GM12878 (cell line): Measurements from ENCODE around the gene PCID2. TPM values are rescaled to one million over a fixed set of nuclear protein-coding genes. Genes with fewer than 3 reads are reported as not detected.

Experiments used
- BHLHE40 ChIP-seq, 2 experiments: fragments of 450-650 bp in 1 of 2; IDR thresholded peaks; 2 replicates each; pipeline ENCODE4 v1.6.1; 2011 to 2017; ENCODE audit warnings: low read depth in 2 of 2, borderline replicate concordance in 1 of 2, improper control_type of control experiment in 1 of 2, low read length in 1 of 2, mild to moderate bottlenecking in 1 of 2
- CBX3 ChIP-seq: fragments of 200-600 bp; sonication (generic); IDR thresholded peaks from 2 replicates; pipeline ENCODE4 v1.6.1; 2016; ENCODE audit warnings: low read depth, borderline replicate concordance
- CBX5 ChIP-seq: sonication (generic); IDR thresholded peaks from 2 replicates; pipeline ENCODE4 v1.6.1; 2016; ENCODE audit warnings: low read depth, moderate library complexity, mild to moderate bottlenecking, inconsistent platforms
- EP300 ChIP-seq, 2 experiments: fragments of 150-350 bp in 1 of 2; IDR thresholded peaks; 2 replicates each; pipeline ENCODE4 v1.6.1; 2011 to 2012; ENCODE audit warnings: low read depth in 2 of 2, low read length in 2 of 2, borderline replicate concordance in 1 of 2, improper control_type of control experiment in 1 of 2, inconsistent platforms in 1 of 2; ENCODE audit not compliant: control insufficient read depth in 1 of 2
- EZH2 ChIP-seq: IDR thresholded peaks from 2 replicates; pipeline ENCODE4 v1.6.1; 2012; ENCODE audit warnings: low read depth, mild to moderate bottlenecking, control low read depth, inconsistent platforms, low read length, borderline replicate concordance; ENCODE audit not compliant: control insufficient read depth
- FOXK2 ChIP-seq: fragments of 450-650 bp; IDR thresholded peaks from 2 replicates; pipeline ENCODE4 v1.6.1; 2017; ENCODE audit warnings: mild to moderate bottlenecking, moderate library complexity
- IRF4 ChIP-seq: IDR thresholded peaks from 2 replicates; pipeline ENCODE4 v1.6.1; 2011; ENCODE audit warnings: low read depth, low read length
- JUNB ChIP-seq: IDR thresholded peaks from 2 replicates; pipeline ENCODE4 v1.6.1; 2016; ENCODE audit warnings: antibody characterized with exemption, mild to moderate bottlenecking
- LARP7 ChIP-seq: fragments of 450-650 bp; IDR thresholded peaks from 2 replicates; pipeline ENCODE4 v1.6.1; 2017; ENCODE audit warnings: mild to moderate bottlenecking
- MLLT1 ChIP-seq: fragments of 450-650 bp; IDR thresholded peaks from 2 replicates; pipeline ENCODE4 v1.6.1; 2016; ENCODE audit warnings: mild to moderate bottlenecking
- NFYB ChIP-seq: IDR thresholded peaks from 2 replicates; pipeline ENCODE4 v1.6.1; 2011; ENCODE audit warnings: low read depth, mild to moderate bottlenecking, low read length, improper control_type of control experiment, moderate library complexity; ENCODE audit not compliant: insufficient read depth
- PAX5 ChIP-seq: IDR thresholded peaks from 2 replicates; pipeline ENCODE4 v1.6.1; 2011; ENCODE audit warnings: low read depth, low read length, borderline replicate concordance
- RUNX3 ChIP-seq: IDR thresholded peaks from 2 replicates; pipeline ENCODE4 v1.6.1; 2012; ENCODE audit warnings: low read length, inconsistent platforms
- TAF1 ChIP-seq: IDR thresholded peaks from 2 replicates; pipeline ENCODE4 v1.6.1; 2011; ENCODE audit warnings: mild to moderate bottlenecking, low read depth, low read length, borderline replicate concordance
- ZNF622 ChIP-seq: fragments of 450-650 bp; IDR thresholded peaks from 2 replicates; pipeline ENCODE4 v1.6.1; 2017; ENCODE audit warnings: mild to moderate bottlenecking, inconsistent platforms
- ZZZ3 ChIP-seq: IDR thresholded peaks from 2 replicates; pipeline ENCODE4 v1.6.1; 2011; ENCODE audit warnings: low read depth; ENCODE audit not compliant: control insufficient read depth, insufficient read length
- polyA plus RNA-seq, 11 experiments: library from polyadenylated mRNA; depleted of rRNA in 4 of 11; unstranded in 6 of 11; stranded (reverse) in 5 of 11; fragments of >200 nt; fragmentation: Nextera tagmentation in 4 of 11; fragmentation: Illumina TruSeq in 1 of 11; extraction: Ambion mirVana in 4 of 11; extraction: Trizol in 1 of 11; gene quantifications; 1 replicate in 1 of 11; 2 replicates in 10 of 11; pipeline versions ENCODE4 v1.2.1 to v1.2.3, GENCODE V29; 2011 to 2016; ENCODE audit warnings: inconsistent platforms in 2 of 11, missing spikeins in 2 of 11, low read depth in 1 of 11
- total RNA-seq, 4 experiments: library from RNA; depleted of rRNA in 3 of 4; stranded (reverse); fragments of >200 nt in 3 of 4; fragmentation: Illumina TruSeq in 1 of 4; extraction: Trizol in 1 of 4; gene quantifications; 2 replicates each; pipeline versions ENCODE4 v1.2.1 to v1.2.3, GENCODE V29; 2013 to 2021
- TF ChIP-seq, protein P1 (sequence below): fragments of 450-650 bp; conservative IDR thresholded peaks from 2 replicates; pipeline ENCODE4 v1.6.1; 2017; ENCODE audit warnings: mild to moderate bottlenecking, moderate library complexity
- TF ChIP-seq, protein P2 (sequence below): fragments of 450-650 bp; formaldehyde crosslinking; IDR thresholded peaks from 2 replicates; pipeline ENCODE4 v1.5.0; 2022; ENCODE audit warnings: mild to moderate bottlenecking, missing genetic modification characterization
- TF ChIP-seq, protein P3 (sequence below): IDR thresholded peaks from 2 replicates; pipeline ENCODE4 v1.6.1; 2012; ENCODE audit warnings: low read depth, low read length, improper control_type of control experiment
- TF ChIP-seq, protein P4 (sequence below): IDR thresholded peaks from 2 replicates; pipeline ENCODE4 v1.6.1; 2012; ENCODE audit warnings: low read depth, low read length, improper control_type of control experiment

The PCID2 gene
- total and polyA plus RNA-seq, 10 of the 15 experiments (the other 5 are each of a cell fraction or from before 2014, with no cell fraction given) = 37.0 to 98.1 (median 58.3) TPM

DNA sequence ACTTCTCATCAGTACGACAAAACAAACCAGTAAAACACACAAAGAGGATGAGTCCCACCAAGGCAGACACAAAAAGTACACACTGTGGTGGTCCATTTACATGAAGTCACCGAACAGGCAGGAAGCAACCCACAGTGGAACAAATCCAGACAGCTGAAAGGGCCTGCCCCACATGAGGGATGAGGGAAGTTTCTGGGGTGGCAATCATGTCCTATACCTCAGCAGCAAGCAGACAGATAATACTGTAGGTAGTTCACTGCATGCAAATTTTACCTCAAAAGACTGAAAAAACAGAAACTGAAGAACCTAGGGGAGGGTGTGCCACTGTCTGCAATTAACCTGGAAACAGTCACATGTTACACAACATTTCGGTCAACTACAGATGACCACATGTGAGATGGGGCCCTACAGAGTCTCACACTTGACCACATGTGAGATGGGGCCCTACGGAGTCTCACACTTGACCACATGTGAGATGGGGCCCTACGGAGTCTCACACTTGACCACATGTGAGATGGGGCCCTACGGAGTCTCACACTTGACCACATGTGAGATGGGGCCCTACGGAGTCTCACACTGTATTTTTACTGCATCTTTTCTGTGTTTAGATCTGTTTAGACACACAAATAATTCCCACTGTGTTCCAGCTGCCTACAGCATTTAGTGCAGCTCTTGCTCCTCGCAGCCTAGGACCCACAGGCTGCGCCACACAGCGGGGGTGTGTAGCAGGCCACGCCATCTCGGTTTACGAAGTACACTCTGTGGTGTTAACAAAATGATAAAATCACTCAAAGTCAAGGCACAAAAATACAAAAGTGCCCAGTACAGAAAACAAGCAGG is 22.2 kb downstream of the PCID2 start (continued):
- TF ChIP-seq, protein P1, sequence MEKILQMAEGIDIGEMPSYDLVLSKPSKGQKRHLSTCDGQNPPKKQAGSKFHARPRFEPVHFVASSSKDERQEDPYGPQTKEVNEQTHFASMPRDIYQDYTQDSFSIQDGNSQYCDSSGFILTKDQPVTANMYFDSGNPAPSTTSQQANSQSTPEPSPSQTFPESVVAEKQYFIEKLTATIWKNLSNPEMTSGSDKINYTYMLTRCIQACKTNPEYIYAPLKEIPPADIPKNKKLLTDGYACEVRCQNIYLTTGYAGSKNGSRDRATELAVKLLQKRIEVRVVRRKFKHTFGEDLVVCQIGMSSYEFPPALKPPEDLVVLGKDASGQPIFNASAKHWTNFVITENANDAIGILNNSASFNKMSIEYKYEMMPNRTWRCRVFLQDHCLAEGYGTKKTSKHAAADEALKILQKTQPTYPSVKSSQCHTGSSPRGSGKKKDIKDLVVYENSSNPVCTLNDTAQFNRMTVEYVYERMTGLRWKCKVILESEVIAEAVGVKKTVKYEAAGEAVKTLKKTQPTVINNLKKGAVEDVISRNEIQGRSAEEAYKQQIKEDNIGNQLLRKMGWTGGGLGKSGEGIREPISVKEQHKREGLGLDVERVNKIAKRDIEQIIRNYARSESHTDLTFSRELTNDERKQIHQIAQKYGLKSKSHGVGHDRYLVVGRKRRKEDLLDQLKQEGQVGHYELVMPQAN = no peak
- TF ChIP-seq RUNX3 (peak; percentile 93), CBX3 (no peak), BHLHE40 (IDR thresholded peaks at IDR 0.05; ENCODE audit: borderline replicate concordance in 1 of 2, low read depth in 2 of 2, low read length in 1 of 2) (peak; percentile 87 to 94), CBX5 (no peak), LARP7 (no peak), NFYB (no peak), MLLT1 (no peak), TAF1 (no peak), ZNF622 (no peak), IRF4 (no peak), EZH2 (no peak), ZZZ3 (no peak), JUNB (no peak), FOXK2 (no peak), EP300 (IDR thresholded peaks at IDR 0.05; ENCODE audit: borderline replicate concordance in 1 of 2, control insufficient read depth in 1 of 2, low read depth in 2 of 2, low read length in 2 of 2) (peak; percentile 55 to 82), PAX5 (peak; percentile 27; the same call in 1 of the 2 replicates)
- TF ChIP-seq, protein P2, sequence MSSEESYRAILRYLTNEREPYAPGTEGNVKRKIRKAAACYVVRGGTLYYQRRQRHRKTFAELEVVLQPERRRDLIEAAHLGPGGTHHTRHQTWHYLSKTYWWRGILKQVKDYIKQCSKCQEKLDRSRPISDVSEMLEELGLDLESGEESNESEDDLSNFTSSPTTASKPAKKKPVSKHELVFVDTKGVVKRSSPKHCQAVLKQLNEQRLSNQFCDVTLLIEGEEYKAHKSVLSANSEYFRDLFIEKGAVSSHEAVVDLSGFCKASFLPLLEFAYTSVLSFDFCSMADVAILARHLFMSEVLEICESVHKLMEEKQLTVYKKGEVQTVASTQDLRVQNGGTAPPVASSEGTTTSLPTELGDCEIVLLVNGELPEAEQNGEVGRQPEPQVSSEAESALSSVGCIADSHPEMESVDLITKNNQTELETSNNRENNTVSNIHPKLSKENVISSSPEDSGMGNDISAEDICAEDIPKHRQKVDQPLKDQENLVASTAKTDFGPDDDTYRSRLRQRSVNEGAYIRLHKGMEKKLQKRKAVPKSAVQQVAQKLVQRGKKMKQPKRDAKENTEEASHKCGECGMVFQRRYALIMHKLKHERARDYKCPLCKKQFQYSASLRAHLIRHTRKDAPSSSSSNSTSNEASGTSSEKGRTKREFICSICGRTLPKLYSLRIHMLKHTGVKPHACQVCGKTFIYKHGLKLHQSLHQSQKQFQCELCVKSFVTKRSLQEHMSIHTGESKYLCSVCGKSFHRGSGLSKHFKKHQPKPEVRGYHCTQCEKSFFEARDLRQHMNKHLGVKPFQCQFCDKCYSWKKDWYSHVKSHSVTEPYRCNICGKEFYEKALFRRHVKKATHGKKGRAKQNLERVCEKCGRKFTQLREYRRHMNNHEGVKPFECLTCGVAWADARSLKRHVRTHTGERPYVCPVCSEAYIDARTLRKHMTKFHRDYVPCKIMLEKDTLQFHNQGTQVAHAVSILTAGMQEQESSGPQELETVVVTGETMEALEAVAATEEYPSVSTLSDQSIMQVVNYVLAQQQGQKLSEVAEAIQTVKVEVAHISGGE = no peak
- TF ChIP-seq, protein P3, sequence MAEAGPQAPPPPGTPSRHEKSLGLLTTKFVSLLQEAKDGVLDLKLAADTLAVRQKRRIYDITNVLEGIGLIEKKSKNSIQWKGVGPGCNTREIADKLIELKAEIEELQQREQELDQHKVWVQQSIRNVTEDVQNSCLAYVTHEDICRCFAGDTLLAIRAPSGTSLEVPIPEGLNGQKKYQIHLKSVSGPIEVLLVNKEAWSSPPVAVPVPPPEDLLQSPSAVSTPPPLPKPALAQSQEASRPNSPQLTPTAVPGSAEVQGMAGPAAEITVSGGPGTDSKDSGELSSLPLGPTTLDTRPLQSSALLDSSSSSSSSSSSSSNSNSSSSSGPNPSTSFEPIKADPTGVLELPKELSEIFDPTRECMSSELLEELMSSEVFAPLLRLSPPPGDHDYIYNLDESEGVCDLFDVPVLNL = no peak
- TF ChIP-seq, protein P4, sequence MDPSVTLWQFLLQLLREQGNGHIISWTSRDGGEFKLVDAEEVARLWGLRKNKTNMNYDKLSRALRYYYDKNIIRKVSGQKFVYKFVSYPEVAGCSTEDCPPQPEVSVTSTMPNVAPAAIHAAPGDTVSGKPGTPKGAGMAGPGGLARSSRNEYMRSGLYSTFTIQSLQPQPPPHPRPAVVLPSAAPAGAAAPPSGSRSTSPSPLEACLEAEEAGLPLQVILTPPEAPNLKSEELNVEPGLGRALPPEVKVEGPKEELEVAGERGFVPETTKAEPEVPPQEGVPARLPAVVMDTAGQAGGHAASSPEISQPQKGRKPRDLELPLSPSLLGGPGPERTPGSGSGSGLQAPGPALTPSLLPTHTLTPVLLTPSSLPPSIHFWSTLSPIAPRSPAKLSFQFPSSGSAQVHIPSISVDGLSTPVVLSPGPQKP = no peak
